SU-DHL-6 (cell line): ENCODE measurements around the gene SYS1.
"Not testable (repeated sequence)": the region's sequence is repeated elsewhere in the genome, so short reads cannot be mapped to it uniquely, and the experiment has no call there.

ENCODE experiments used
- H2AFZ ChIP-seq: fragments of 200-600 bp; sonication (generic); 2 replicates; pipeline ENCODE4 v1.6.1; 2014; ENCODE audit warnings: low read depth, mild to moderate bottlenecking, moderate library complexity, mixed read lengths, antibody characterized with exemption, low read length; ENCODE audit not compliant: severe bottlenecking
- H3F3A ChIP-seq: fragments of 200-600 bp; shearing (Covaris generic); 2 replicates; pipeline ENCODE4 v1.6.0; 2016; ENCODE audit warnings: antibody characterized with exemption, mild to moderate bottlenecking; ENCODE audit not compliant: insufficient read depth
- H3K27ac ChIP-seq: fragments of 200-600 bp; sonication (generic); 2 replicates; pipeline ENCODE4 v1.5.1; 2016; ENCODE audit warnings: low read depth, mild to moderate bottlenecking, low read length, moderate library complexity, mixed read lengths
- H3K27me3 ChIP-seq: fragments of 200-600 bp; sonication (generic), shearing (Covaris generic); 2 replicates; pipeline ENCODE4 v1.6.0; 2014; ENCODE audit warnings: mild to moderate bottlenecking, low read length
- H3K36me3 ChIP-seq: fragments of 200-600 bp; sonication (generic); 2 replicates; pipeline ENCODE4 v1.6.1; 2014; ENCODE audit warnings: mild to moderate bottlenecking, low read length, mixed read lengths
- H3K4me2 ChIP-seq: fragments of 300-600, 200-600 bp; shearing (Covaris generic), sonication (generic); 2 replicates; pipeline ENCODE4 v1.6.0; 2014; ENCODE audit warnings: low read length, low read depth, mild to moderate bottlenecking; ENCODE audit not compliant: poor library complexity, severe bottlenecking
- H3K4me3 ChIP-seq: fragments of 200-600 bp; sonication (generic); 2 replicates; pipeline ENCODE4 v1.5.1; 2014; ENCODE audit warnings: antibody characterized with exemption, low read length, mild to moderate bottlenecking, mixed read lengths; ENCODE audit not compliant: insufficient read depth, poor library complexity, severe bottlenecking
- H3K79me2 ChIP-seq: fragments of 200-600 bp; sonication (generic); 2 replicates; pipeline ENCODE4 v1.6.1; 2014; ENCODE audit warnings: mild to moderate bottlenecking, low read length, moderate library complexity; ENCODE audit not compliant: insufficient read depth
- H3K9ac ChIP-seq: fragments of 200-600 bp; sonication (generic); 2 replicates; pipeline ENCODE4 v1.7.0; 2014; ENCODE audit warnings: mild to moderate bottlenecking, low read length
- H3K9me2 ChIP-seq: fragments of 200-600 bp; sonication (generic); replicated peaks from 2 replicates; pipeline ENCODE4 v1.6.1; 2014; ENCODE audit warnings: low read length; ENCODE audit not compliant: insufficient read depth
- H3K9me3 ChIP-seq: fragments of 200-600 bp; sonication (generic); 2 replicates; pipeline ENCODE4 v1.6.1; 2014; ENCODE audit warnings: low read length, mixed read lengths; ENCODE audit not compliant: insufficient read depth
- H4K20me1 ChIP-seq: fragments of 200-600 bp; sonication (generic); 2 replicates; pipeline ENCODE4 v1.6.1; 2014; ENCODE audit warnings: low read depth, mild to moderate bottlenecking, antibody characterized with exemption, low read length, moderate library complexity, mixed read lengths
- CTCF ChIP-seq: fragments of 200-600 bp; sonication (generic); IDR thresholded peaks from one replicate; pipeline ENCODE4 v1.5.1; 2017; ENCODE audit warnings: antibody characterized with exemption, mild to moderate bottlenecking, low read length, moderate library complexity; ENCODE audit not compliant: insufficient read depth, poor library complexity, severe bottlenecking
- EZH2phosphoT487 ChIP-seq: fragments of 200-600 bp; sonication (generic), shearing (Covaris generic); conservative IDR thresholded peaks from 2 replicates; pipeline ENCODE4 v1.6.1; 2018; ENCODE audit warnings: mild to moderate bottlenecking, antibody characterized with exemption, low read length, moderate library complexity, mixed read lengths

Gene SYS1

GRCh38 chr20:45347936-45348778 lies 14.8 kb upstream of the SYS1 start, which contains the start of gene SDC4:
SDC4 (minus strand) TSS chr20:45348424; CDS start chr20:45348384, 40 bp downstream.
- TF ChIP-seq EZH2phosphoT487, result no peak
- no peak for TF ChIP-seq CTCF
- H3K9ac ChIP-seq, result no peak within 1 kb of the TSS
- no peaks in the 10 kb centered on the region for H3F3A ChIP-seq
- H3K79me2 ChIP-seq, result no peaks in the 10 kb centered on the region
- no peaks in the 10 kb centered on the region for H3K36me3 ChIP-seq
- H3K27ac ChIP-seq, result no peak within 1 kb of the TSS
- H2AFZ ChIP-seq, result no peak within 1 kb of the TSS
- no peak within 1 kb of the TSS for H3K4me3 ChIP-seq
- no peaks in the 10 kb centered on the region for H3K9me3 ChIP-seq
- no peaks in the 10 kb centered on the region for H4K20me1 ChIP-seq
- H3K27me3 ChIP-seq, result no peaks in the 10 kb centered on the region
- H3K4me2 ChIP-seq, result no peak within 1 kb of the TSS
- no peaks in the 10 kb centered on the region for H3K9me2 ChIP-seq

DNA sequence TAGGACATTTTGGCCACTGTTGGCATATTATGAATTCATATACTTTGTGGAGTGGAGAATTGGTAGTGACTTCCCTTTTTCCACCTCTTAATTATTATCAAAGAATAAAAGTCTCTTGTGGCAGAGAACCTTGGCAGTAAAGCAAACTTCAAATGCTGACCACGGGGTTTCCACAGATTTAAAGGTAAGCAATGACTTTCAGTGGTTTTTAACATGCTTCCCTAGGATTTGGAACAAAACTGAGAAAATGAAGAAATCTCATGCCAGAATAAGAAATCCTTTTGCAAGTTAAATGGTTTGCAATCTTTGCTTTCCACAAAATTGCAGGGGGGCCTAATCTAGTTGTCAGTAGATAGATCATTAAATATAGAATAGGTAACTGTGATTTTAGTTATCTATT lies 12.7 kb upstream of the SYS1 start:
- no peak overlapping the region for H3K27ac ChIP-seq
- H2AFZ ChIP-seq, result no peak overlapping the region
- H3K4me2 ChIP-seq, result no peak overlapping the region
- TF ChIP-seq EZH2phosphoT487 (no peak), CTCF (no peak)
- no peaks in the 10 kb centered on the region for H3K36me3 ChIP-seq
- H3K79me2 ChIP-seq, result no peaks in the 10 kb centered on the region
- H4K20me1 ChIP-seq, result no peaks in the 10 kb centered on the region
- H3K9me3 ChIP-seq, result no peaks in the 10 kb centered on the region
- no peak overlapping the region for H3K9ac ChIP-seq
- no peaks in the 10 kb centered on the region for H3F3A ChIP-seq
- no peak overlapping the region for H3K4me3 ChIP-seq
- H3K9me2 ChIP-seq, result no peaks in the 10 kb centered on the region
- H3K27me3 ChIP-seq, result no peaks in the 10 kb centered on the region

GRCh38 chr20:45350795-45351194 lies 12.2 kb upstream of the SYS1 start:
- not testable (repeated sequence) for H3F3A ChIP-seq, H3K79me2 ChIP-seq, H2AFZ ChIP-seq, H3K9me2 ChIP-seq, H3K36me3 ChIP-seq, H3K9me3 ChIP-seq, H3K4me3 ChIP-seq, H4K20me1 ChIP-seq, H3K9ac ChIP-seq, H3K27me3 ChIP-seq, H3K4me2 ChIP-seq, H3K27ac ChIP-seq

- Histone ChIP-seq H2AFZ (no peak overlapping the region), H3K9me2 (no peaks in the 10 kb centered on the region), H3K27ac (no peak overlapping the region), H3K4me2 (no peak overlapping the region), H4K20me1 (no peaks in the 10 kb centered on the region), H3F3A (no peaks in the 10 kb centered on the region), H3K36me3 (no peaks in the 10 kb centered on the region), H3K4me3 (no peak overlapping the region), H3K79me2 (no peaks in the 10 kb centered on the region), H3K27me3 (no peaks in the 10 kb centered on the region), H3K9me3 (no peaks in the 10 kb centered on the region), H3K9ac (no peak overlapping the region)
- TF ChIP-seq EZH2phosphoT487 (no peak), CTCF (no peak)
These were observed 10.2 kb upstream of the SYS1 start for GRCh38 chr20:45352729-45353128.
